Left lobe of liver (tissue), 2 donors: ENCODE results near the gene PTPRO. TPM values are rescaled to one million over a fixed set of nuclear protein-coding genes. Genes with fewer than 3 reads are reported as not detected.

Source experiments
- ATAC-seq: fragments of 200-7000 bp; cut with Tn5 transposase; one replicate; pipeline ENCODE4 v1.9.1; 2020; ENCODE audit warnings: mild to moderate bottlenecking, moderate library complexity
- DNase-seq: peaks from one replicate; pipeline ENCODE4 v3.0.0-alpha.2; 2020; ENCODE audit warnings: low spot score
- total RNA-seq: library from RNA; stranded (reverse); gene quantifications from one replicate; pipeline ENCODE4 v1.2.1, GENCODE V29; 2021
- donor health status: DM: no; HTN: no; CAD: no; lungs with moderate emphysema.
- donor health status: DM: no; HTN: yes; CAD: no.

The PTPRO gene
- total RNA-seq: 0.58 TPM

DNA sequence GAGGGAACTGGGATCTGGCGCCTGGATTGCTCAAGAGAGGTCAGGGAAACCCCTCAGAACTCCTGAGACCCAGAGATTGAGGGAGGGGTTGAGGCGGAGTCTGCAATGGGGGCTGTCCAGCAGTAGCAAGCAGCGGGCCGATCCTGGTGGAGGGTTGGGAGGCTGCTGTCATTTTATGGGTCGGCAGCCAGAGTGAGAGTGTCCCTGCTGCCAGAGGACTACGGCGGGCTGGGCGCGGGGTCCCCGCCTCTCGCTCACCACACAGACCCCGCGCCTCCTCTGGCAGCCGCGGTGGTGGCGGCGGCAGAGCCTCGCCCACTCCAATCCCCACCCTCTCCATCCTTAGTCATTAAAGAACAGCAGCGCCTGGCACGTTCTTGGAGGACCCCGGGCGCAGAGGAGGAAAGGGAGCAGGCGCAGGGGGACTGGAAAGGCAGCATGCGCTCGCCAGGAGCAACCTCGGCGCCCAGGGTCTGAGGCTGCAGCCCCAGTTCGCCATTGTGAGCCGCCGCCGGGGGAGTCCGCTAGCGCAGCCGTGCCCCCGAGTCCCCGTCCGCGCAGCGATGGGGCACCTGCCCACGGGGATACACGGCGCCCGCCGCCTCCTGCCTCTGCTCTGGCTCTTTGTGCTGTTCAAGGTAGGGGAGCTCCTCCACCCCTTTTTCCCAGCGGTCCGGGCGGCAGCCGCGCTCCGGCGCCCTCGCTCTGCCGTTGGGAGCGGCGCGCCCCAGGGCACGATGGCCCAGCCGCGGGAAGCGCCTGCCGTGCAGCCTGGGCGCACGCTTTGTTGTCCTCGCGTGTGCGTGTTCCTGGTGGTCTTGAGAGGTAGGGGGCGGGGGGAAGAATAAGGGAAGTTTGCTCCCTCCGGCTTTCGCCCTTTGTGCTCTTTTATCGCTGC lies at the start of gene PTPRO:
Gene PTPRO, plus strand, starts transcription at position 345 of the 898 bp plus-strand sequence.
- DNase-seq (no peak), ATAC-seq (no peak)

DNA sequence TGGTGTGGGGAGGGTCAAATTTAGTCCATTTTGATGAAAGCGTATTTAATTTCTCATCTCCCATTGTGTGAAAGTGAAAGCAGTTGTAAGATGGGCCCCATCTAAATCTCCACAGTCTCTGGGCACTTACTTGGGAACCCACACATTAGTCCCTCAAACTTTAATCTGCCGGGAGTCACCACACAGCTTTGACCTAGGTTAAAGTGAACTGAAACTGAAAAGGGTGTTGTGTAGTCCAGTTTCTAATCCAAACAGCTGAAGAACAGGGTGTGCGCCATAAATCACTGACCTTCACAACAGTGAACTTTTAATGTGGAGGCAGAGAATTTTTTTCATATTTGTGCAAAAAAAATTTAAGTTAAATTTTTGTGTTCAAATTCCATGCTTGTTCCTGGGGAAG lies 48.4 kb upstream of the PTPRO start:
- ATAC-seq: peak; percentile 50
- DNase-seq: no peak

DNA sequence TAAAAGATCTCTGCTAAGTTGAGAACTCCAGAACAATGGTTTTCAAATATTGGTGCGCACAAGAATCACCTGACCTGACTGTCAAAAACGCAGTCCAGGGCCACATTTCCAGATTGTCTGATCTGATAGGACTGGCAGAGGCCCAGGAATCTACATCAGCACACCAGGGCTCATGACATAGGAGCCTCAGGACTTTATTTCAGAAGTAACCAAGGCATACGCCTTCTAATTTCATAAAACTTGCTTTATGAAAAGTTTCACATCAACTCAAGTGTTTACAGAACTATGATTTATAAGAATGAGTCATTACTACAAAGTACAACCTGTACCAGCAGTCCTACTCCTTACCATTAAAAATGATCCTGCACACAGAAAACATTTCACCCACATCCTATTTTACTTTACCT lies 47.7 kb upstream of the PTPRO start:
- ATAC-seq (no peak), DNase-seq (no peak)

DNA sequence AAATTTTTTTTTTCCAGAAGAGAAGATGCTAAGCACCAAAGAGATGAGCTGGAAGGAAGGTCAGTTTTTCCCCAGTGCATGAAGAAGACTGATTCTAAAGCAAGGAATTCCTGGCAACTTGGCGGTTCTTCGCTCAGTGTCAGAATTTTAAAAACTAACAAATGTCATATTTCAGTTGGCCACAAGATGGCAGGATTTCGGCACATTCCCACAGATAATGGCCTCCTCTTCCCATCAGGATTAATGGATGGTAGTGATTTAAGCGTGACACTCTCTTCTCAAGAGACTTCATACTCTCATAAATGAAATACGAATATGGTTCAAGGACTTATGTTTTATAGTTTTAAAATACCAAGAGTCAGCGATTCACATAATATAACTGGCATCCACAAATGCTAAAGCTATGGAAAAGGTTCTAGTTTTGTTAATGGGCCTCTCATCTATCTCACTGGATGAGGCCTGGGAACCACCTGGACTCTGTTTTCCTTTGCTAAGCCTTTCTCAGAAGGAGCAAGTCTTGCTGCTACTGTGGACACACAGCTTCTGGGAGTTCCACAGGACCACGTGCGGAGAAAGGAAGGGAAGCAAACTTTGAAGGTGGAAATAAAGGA lies 46.1 kb upstream of the PTPRO start:
- DNase-seq (no peak), ATAC-seq (peak; percentile 88)

DNA sequence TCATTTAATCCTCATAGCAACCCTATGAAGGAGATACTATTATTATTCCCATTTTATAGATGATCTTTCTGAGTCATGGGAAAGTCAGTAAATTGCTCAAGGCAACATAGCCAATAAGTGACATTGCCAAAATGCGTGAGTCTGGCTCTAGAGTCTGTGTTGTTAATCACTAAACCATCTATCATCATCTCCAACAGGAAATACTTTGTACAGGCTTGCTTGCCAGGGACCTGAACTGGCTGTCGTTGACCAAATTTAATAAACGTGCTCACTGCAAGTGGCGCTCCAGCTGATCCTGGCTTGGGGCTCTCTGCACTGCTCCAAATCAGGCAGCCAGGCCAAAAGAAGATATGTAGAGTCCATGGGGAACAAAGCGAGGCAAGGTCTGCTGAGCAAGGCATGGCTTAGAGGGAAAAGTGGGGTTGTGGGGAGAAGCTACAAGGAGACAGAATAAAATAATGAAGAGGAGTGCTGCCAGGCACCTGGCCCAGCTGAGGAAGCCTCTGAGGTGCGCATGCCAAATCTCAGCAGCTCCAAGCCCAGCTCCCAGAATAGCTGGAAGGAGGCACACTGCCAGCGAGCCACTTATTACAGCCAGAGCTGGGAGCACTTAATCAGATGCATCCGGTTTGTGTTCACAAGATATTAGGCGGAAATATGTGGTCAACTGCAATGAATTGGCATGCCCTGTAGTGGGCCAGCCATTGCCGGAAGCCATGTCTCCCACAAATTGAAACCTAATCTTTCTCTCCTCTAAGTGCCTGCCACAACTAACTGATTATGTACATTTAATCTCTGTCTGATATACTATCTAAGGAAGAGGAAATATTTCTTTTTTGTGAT lies 43.3 kb upstream of the PTPRO start:
- DNase-seq (peak; percentile 52), ATAC-seq (peak; percentile 70)

DNA sequence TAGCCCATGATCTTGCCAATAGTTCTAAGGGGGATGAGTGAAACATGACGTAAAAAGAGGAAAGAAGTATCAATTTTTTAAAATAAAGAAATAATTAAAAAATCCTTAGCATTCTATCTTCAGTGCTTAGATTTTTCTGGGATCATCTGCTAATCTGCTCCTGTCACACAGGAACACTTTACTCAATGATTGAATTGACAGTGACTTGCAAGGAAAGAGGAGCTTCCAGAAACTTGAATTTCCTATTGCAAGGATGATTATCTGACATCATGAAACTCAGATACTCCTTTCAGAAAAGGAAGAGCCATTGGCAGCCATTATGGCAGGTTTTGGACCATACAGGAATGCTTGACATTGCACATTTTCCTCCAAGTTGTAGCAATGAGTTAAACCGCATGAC lies 41.4 kb upstream of the PTPRO start:
- ATAC-seq: no peak
- no peak for DNase-seq

DNA sequence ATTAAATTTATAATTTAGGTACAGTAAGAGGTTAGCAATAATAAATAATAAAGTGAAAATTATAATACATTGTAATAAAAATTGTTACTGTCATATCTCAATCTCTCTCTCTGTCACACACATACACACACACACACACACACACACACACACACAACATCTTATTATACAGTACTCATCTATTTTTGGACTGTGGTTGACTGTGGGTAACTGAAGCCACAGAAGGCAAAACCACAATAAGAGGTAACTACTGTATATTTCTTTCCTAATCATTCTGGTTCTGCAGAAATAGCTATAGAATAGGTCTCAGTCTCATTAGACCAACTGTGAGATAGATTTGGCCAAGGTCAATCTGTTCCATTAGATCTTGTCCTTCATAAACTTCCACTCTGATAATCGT lies 33.1 kb upstream of the PTPRO start:
- ATAC-seq: no peak
- no peak for DNase-seq

DNA sequence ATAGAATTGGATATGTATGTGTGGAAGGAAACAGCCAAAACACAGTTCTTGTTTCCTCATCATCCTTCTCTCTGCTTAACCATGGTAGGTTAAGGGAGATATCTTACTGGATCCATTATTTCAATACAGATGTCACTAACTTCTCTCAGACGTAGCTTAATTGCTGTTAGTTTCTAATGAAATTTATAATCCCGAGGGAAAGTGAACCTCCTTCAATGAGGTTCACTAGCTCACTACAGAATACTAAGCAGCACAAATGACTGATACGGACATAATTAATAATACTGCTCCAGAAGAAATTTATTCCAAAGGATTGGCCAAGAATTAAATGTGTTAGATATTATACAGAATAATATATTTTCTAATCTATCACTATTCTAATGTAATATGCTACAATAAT lies 28.6 kb upstream of the PTPRO start:
- ATAC-seq (no peak), DNase-seq (no peak)

DNA sequence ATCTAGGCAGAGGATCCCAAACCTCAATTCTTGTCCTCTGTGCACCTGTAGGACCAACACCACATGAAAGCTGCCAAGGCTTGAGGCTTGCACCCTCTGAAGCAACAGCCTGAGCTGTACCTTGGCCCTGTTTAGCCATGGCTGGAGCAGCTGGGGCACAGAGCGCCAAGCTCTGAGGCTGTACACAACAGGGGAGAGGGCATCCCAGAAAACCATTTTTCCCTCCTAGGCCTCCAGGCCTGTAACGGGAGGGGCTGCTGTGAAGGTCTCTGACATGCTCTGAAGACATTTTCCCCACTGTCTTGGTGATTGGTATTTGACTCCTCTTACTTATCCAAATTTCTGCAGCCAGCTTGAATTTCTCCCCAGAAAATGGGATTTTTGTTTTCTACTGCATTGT lies 22.4 kb upstream of the PTPRO start:
- ATAC-seq (no peak), DNase-seq (no peak)

DNA sequence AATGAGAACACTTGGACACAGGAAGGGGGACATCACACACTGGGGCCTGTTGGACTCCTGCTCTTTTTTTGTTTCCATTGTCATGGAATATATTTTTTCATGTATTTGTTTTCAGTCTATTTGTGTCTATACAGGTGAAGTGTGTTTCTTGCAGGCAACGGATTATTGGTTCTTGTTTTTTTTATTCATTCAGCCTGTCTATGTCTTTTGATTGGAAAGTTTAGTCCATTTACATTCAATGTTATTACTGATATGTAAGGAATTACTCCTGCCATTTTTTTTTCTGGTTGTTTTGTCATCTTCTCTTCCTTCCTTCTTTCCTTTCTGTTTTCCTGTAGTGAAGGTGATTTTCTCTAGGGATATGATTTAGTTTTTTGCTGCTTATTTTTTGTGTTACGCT lies 18.0 kb upstream of the PTPRO start:
- DNase-seq (no peak), ATAC-seq (no peak)

DNA sequence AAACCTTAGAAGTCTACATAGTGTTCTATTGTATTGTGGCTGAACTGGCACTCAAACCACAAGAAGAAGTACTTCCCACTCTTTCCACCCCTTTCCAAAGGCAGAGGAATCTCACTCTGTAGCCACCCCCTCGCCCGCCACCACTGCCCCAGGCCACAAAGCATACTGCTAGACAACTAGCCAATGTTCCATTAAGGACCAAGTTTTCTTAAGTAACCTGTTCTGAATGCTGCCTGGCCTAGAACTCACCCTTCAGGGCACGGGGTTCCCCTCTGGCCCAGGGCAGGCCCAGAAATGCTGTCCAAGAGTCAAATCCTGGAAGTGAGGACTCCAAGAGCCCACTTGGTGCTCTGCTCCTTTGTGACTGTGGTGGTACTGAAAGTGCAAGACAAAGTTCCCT lies 15.7 kb upstream of the PTPRO start:
- no peak for DNase-seq
- no peak for ATAC-seq

DNA sequence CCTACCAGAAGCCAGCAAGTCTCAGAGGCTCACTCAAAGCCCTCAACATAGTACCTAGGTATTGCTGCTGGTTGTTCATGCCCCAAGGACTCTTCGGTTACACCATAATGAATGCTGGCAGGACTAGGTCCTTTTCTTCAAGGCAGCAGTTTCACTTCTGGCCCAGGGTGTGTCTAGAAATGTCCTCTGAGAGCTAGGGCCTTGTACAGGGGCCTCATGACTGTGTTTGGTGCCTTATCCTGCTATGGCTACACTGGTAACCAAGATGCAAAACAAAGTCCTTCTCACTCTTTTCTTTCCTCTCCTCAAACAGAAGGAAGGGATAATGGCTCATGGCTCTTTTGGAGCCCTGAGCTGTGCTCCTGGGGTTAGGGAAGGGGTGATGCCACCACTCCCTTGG lies 15.2 kb upstream of the PTPRO start:
- DNase-seq (no peak), ATAC-seq (no peak)

DNA sequence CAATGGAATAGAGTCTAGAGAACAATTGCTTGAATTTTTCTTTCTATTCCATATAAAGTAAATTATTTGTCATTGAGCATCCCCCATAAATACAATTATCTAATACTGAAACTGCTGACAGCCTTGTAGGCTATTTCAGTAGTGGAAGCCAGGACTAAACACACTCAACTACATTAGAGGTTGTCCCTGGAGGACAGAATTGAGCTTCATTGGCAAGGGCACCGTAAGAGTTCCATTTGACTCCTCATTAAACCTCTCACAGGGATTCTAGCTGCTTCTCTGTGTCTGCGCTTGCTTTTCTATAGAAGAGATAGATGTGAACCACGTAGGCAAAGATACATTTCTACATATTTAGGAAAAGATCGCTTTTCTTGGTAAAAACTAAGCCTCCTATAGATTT lies 3.5 kb upstream of the PTPRO start:
- no peak for DNase-seq
- ATAC-seq: no peak

DNA sequence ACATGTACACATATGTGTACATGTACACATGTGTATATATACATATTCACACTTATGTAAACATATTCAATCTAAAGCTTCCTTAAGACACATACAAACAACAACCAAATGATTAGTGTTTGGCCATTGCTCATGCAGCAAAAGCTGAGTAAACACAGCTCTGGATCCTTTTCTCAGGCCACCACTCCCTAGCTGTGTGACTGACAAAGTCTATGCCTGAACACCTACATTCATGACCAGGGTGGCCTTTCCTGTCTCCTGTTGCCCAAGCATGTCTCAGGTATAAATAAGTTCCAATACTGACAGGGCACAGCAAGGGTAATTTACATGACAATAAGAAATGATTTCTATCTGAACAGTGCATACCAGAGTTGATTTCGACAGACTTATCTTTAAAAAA lies 1.4 kb upstream of the PTPRO start:
- no peak for DNase-seq
- ATAC-seq: no peak

DNA sequence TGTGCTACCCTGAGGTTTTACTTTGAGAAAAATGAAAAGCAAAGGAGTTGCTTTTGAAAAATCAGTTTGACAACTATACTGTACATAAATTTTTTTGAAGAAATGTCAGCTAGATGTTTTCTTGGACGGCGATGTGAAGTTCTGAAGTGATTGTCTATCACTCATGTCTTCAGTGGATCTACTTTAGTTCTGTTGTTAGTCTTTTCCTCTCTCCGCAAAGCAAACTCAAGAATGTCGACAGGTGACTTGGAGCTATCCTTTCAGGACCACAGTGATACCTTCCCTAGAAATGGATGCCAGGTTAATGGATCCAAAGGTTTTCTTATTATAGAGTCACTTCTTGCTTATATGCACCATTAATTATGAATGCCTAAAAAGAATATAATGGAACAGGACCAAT lies 1.2 kb downstream of the PTPRO start:
- DNase-seq (no peak), ATAC-seq (no peak)

DNA sequence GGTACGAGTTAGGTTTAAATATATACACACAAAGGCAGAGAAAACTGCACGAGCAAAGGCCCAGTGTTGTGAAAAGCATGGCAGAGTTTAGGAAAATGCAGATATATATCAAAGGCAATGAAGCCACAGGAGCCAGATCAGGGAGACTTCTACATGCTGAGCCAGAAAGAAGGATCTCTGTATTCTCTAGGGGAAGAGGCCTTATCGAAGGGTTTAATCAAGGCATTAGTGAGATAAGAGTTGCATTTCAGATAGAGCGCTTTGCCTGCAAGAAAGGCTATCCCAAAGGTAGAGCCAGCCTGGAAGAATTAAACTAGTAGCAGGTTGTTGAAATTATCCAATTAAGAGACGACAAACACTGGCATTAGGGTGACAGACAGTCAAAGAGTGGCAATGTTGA lies 7.6 kb downstream of the PTPRO start:
- ATAC-seq (no peak), DNase-seq (no peak)

DNA sequence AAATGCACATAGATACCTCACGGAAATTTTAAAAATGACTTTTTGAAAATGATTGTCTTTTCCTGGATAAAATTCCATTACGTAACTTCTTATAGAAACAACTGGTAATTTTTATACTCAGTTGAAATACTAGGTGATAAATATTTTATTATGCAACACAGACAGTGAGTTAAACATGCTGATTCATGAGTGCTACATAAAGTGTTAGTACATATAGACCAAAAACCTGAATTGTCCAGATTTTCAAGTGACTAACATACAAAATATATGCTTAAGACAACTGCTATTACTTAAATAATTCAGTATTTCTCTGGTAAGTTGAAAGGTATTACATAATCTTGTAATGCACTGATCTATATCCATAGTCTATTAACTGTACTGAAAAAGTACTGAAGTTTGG lies 11.9 kb downstream of the PTPRO start:
- DNase-seq (no peak), ATAC-seq (no peak)

DNA sequence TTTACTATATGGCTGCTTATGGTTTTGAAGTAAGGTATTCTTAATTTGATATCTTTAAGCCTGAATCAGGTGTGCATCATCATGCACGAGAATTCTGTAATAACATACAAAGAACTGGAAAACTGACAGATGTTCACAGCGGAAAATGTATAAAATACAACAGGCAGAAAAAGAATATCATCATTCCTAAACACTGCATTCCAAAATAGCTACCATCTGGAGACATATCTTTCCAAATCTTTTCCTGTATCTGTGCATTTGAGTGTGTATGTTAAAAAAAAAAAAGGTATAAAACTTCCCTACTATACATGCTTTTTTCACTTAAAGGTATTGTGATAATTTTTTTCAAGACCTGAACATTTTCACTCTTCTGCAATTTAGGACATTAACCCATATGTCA lies 13.7 kb downstream of the PTPRO start:
- DNase-seq (no peak), ATAC-seq (no peak)

DNA sequence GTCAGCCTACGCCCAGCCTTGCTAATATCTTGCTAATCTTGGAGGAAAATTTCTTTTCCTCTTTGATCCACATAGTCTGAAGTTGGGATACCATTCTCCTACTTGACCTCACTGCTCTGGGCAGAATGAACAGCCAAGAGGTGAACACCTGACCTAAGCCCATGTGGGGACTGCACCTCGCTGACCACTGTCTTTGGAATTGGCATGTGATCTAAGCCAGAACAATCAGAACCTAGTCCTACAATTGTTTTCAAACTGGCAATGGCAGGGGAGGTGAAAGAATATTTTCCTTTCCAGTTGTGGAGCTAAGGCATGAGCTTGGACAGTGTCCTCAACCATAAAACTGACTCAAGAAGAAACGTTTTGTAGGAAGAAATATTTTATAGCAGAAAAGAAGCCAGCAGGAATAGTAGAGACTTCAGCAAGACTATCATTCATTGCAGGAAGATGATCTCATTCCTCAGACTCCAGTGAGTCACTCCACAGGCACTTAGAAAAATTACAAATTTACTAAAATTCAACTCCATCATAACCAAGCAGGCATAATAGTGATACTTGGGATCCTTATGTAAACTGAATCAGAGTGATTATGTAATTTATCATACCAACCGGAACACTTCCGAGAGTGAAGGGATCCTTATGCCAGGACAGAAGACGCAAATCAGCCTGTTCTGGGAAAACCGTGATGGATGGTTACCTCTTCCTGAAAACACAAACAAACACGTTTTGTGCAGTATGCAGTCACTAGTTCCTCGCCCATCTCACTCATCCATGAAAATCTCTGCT lies 14.7 kb downstream of the PTPRO start:
- ATAC-seq: no peak

DNA sequence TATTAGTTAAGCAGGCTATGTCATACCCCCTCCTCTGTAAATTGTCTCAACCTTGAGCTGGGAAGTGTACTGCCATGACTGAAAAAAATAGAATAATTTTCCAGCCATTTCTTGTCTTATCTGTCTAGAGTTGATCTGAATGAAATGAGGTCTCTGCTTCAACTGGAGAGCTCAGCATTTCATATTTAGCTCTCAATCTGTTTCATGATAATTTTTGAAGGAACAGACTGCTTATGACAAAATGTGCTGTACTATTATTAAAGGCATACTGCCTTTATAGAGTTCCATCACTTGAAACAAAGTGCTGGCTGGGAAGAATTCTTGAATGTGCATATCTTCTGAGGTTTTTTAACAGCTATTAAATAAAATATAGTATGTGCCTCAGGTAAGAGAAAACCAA lies 19.1 kb downstream of the PTPRO start:
- no peak for DNase-seq
- ATAC-seq: no peak

More for the DNA sequence above, 14.7 kb downstream of the PTPRO start:
- no peak for DNase-seq

DNA sequence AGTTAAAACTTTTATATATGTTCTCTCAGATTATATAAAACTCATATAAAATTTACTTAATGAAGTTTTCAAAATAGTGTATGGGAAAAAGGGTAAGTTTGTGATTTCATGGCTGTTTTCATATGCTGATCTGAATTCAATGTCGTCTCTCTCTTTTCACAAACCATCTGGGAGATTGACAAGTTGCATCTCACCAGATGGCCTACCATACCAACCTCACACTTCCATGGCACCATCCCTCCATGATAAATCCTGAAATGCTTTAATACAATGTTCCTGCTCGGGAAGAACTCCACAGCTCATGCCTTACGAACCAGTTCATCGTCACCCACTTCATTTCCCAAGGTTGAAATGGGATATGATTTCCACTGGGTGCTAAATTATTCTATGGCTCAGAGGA lies 22.3 kb downstream of the PTPRO start:
- DNase-seq (no peak), ATAC-seq (no peak)
